AG09309 (cell line): ENCODE measurements around the gene PLA2G2C.

Experiments
- DNase-seq: peaks from one replicate; pipeline ENCODE4 v3.0.0-alpha.2; 2010; ENCODE audit warnings: low read depth
- H3K4me3 ChIP-seq: 2 replicates; pipeline ENCODE4 v1.5.1; 2011; ENCODE audit warnings: mild to moderate bottlenecking, low read depth, low read length, moderate library complexity; ENCODE audit not compliant: control insufficient read depth
- CTCF ChIP-seq: IDR thresholded peaks from 2 replicates; pipeline ENCODE4 v1.5.1; 2011; ENCODE audit warnings: mild to moderate bottlenecking, low read depth, low read length, inconsistent platforms; ENCODE audit not compliant: insufficient read depth, control insufficient read depth; ENCODE audit errors: missing control alignments

The PLA2G2C gene

GRCh38 chr1:20125100-20125499, 61.2 kb downstream of the PLA2G2C start:
- H3K4me3 ChIP-seq, result no peak overlapping the region
- TF ChIP-seq CTCF, result no peak
- DNase-seq, result no peak

DNA sequence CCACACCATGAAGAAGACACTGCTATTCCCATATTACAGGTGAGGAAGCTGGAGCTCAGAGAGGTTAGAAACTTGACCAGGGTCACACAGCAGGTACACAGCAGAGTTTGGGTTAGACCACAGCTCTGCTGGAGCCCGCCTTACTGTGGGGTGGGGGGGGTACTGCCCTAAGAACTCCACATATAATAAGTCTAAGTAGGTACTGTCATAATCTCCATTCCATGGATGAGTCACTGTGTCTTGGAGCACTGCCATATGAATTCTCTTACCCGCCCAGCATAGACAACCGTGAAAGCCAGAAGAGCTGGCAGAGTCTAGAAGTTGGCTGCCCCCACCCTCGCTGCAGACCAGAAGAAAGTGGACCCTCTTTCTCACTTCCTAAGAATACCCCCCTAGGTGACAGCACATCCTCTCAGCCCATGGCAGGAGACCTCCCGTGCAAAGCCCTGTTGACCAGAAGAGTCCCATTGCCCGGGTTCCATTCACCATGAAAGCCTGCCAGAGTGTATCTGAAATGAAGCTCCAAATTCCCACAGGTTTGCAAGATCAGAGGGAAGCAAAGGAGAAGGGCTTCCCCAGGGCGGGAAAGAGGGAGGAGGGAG, 61.8 kb downstream of the PLA2G2C start:
- peak; percentile 33 for DNase-seq
- no peak overlapping the region for H3K4me3 ChIP-seq
- TF ChIP-seq CTCF, result no peak

GRCh38 chr1:20123722-20124455, 62.4 kb downstream of the PLA2G2C start:
- no peak for DNase-seq
- H3K4me3 ChIP-seq, result no peak overlapping the region
- no peak for TF ChIP-seq CTCF

DNA sequence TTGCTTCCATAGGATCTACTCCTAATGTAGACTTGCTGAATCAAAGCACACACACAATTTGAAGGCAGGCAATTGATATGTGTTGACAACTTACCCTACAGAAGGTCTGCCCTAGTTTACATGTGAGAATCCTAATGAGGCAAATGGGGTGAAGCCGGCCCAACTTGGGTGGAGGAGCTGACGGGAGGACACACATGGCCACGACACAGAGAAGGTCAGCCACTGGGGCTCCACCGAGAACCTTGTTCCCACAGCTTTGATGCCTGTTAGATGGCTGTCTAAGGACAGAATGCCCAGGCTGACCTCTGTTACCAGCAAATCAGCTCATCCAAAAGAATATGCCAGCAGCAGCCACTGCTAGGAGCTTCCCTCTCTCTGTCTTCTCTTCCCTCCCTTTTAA, 65.5 kb downstream of the PLA2G2C start:
- TF ChIP-seq CTCF, result no peak
- DNase-seq, result no peak
- no peak overlapping the region for H3K4me3 ChIP-seq

GRCh38 chr1:20119347-20119746, 67.0 kb downstream of the PLA2G2C start, which contains the start of gene PLA2G2D:
TSS of gene PLA2G2D (minus strand) at chr1:20119536. CDS start at chr1:20119498, 38 bp downstream.
- no peak within 1 kb of the TSS for H3K4me3 ChIP-seq
- TF ChIP-seq CTCF, result no peak
- no peak for DNase-seq

GRCh38 chr1:20117236-20117635, 69.1 kb downstream of the PLA2G2C start:
- no peak overlapping the region for H3K4me3 ChIP-seq
- no peak for DNase-seq
- TF ChIP-seq CTCF, result no peak
